ENCODE data around the gene SDR9C7.

The SDR9C7 gene

GRCh38 chr12:56916996-56917333, 17.2 kb downstream of the SDR9C7 start:
- Histone ChIP-seq H2AFZ (ENCODE audit: low read length) (no peak overlapping the region), H3F3A (ENCODE audit: insufficient read depth, low read length) (no peaks in the 10 kb centered on the region), H3K9me2 (ENCODE audit: low read depth, low read length) (no peaks in the 10 kb centered on the region), H4K20me1 (ENCODE audit: insufficient read depth, low read length) (no peaks in the 10 kb centered on the region), H3K4me2 (ENCODE audit: low read length) (no peak overlapping the region), H3K9me3 (ENCODE audit: low read length) (no peaks in the 10 kb centered on the region), H3K79me2 (ENCODE audit: insufficient read depth, low read length) (no peaks in the 10 kb centered on the region), H3K9ac (ENCODE audit: low read length) (no peak overlapping the region), H3K4me1 (ENCODE audit: insufficient read depth, low read length, severe bottlenecking) (no peaks in the 10 kb centered on the region), H3K27ac (ENCODE audit: low read depth, low read length, poor library complexity, severe bottlenecking) (no peak overlapping the region), H3K36me3 (ENCODE audit: insufficient read depth, low read length) (no peaks in the 10 kb centered on the region), H3K4me3 (ENCODE audit: low read depth, low read length, poor library complexity, severe bottlenecking) (no peak overlapping the region), H3K27me3 (ENCODE audit: insufficient read depth, low read length) (no peaks in the 10 kb centered on the region)
- TF ChIP-seq EZH2 (IDR thresholded peaks at IDR 0.05; ENCODE audit: borderline replicate concordance, low read length) (no peak), CTCF (IDR thresholded peaks at IDR 0.05; ENCODE audit: low read length) (no peak)

GRCh38 chr12:56916296-56916995, 17.8 kb downstream of the SDR9C7 start:
- no peaks in the 10 kb centered on the region for H3K79me2 ChIP-seq (ENCODE audit: insufficient read depth, low read length)
- no peak overlapping the region for H3K27ac ChIP-seq (ENCODE audit: low read depth, low read length, poor library complexity, severe bottlenecking)
- no peak overlapping the region for H3K9ac ChIP-seq (ENCODE audit: low read length)
- H3K4me2 ChIP-seq (ENCODE audit: low read length): no peak overlapping the region
- H3K9me2 ChIP-seq (ENCODE audit: low read depth, low read length): no peaks in the 10 kb centered on the region
- H3F3A ChIP-seq (ENCODE audit: insufficient read depth, low read length): no peaks in the 10 kb centered on the region
- H3K9me3 ChIP-seq (ENCODE audit: low read length): no peaks in the 10 kb centered on the region
- no peaks in the 10 kb centered on the region for H4K20me1 ChIP-seq (ENCODE audit: insufficient read depth, low read length)
- TF ChIP-seq CTCF (IDR thresholded peaks at IDR 0.05; ENCODE audit: low read length) (no peak), EZH2 (IDR thresholded peaks at IDR 0.05; ENCODE audit: borderline replicate concordance, low read length) (no peak)
- no peaks in the 10 kb centered on the region for H3K27me3 ChIP-seq (ENCODE audit: insufficient read depth, low read length)
- no peak overlapping the region for H2AFZ ChIP-seq (ENCODE audit: low read length)
- no peaks in the 10 kb centered on the region for H3K4me1 ChIP-seq (ENCODE audit: insufficient read depth, low read length, severe bottlenecking)
- H3K36me3 ChIP-seq (ENCODE audit: insufficient read depth, low read length): no peaks in the 10 kb centered on the region
- no peak overlapping the region for H3K4me3 ChIP-seq (ENCODE audit: low read depth, low read length, poor library complexity, severe bottlenecking)

GRCh38 chr12:56914724-56915123, 19.5 kb downstream of the SDR9C7 start:
- H3K36me3 ChIP-seq (ENCODE audit: insufficient read depth, low read length): no peaks in the 10 kb centered on the region
- H3K9ac ChIP-seq (ENCODE audit: low read length): no peak overlapping the region
- TF ChIP-seq EZH2 (IDR thresholded peaks at IDR 0.05; ENCODE audit: borderline replicate concordance, low read length): no peak
- no peak for TF ChIP-seq CTCF (IDR thresholded peaks at IDR 0.05; ENCODE audit: low read length)
- no peak overlapping the region for H2AFZ ChIP-seq (ENCODE audit: low read length)
- H3K79me2 ChIP-seq (ENCODE audit: insufficient read depth, low read length): no peaks in the 10 kb centered on the region
- H3F3A ChIP-seq (ENCODE audit: insufficient read depth, low read length): no peaks in the 10 kb centered on the region
- H3K27ac ChIP-seq (ENCODE audit: low read depth, low read length, poor library complexity, severe bottlenecking): no peak overlapping the region
- H3K9me3 ChIP-seq (ENCODE audit: low read length): no peaks in the 10 kb centered on the region
- H3K4me2 ChIP-seq (ENCODE audit: low read length): no peak overlapping the region
- no peak overlapping the region for H3K4me3 ChIP-seq (ENCODE audit: low read depth, low read length, poor library complexity, severe bottlenecking)
- H4K20me1 ChIP-seq (ENCODE audit: insufficient read depth, low read length): no peaks in the 10 kb centered on the region
- no peaks in the 10 kb centered on the region for H3K4me1 ChIP-seq (ENCODE audit: insufficient read depth, low read length, severe bottlenecking)
- H3K9me2 ChIP-seq (ENCODE audit: low read depth, low read length): no peaks in the 10 kb centered on the region
- no peaks in the 10 kb centered on the region for H3K27me3 ChIP-seq (ENCODE audit: insufficient read depth, low read length)

Data from OCI-LY1 (cell line).